ENCODE data around the gene RC3H2. TPM values are rescaled to one million over a fixed set of nuclear protein-coding genes. Genes with fewer than 3 reads are reported as not detected.

Gene RC3H2
- total and polyA plus RNA-seq, 2 of the 13 experiments (the other 11 are each of a cell fraction or from before 2014, with no cell fraction given), result 21.0 to 36.4 TPM

- TF ChIP-seq PAXIP1 (CRISPR knock-in tag; conservative IDR thresholded peaks at IDR 0.05) (peak; percentile 32; the same call in 1 of the 2 replicates), SATB2 (CRISPR knock-in tag; IDR thresholded peaks at IDR 0.05) (0 out of 2 replicates have a peak, but pooled peaks have one; percentile 48), ZBTB25 (CRISPR knock-in tag; IDR thresholded peaks at IDR 0.05) (0 out of 2 replicates have a peak, but pooled peaks have one; percentile 69), ZNF12 (CRISPR knock-in tag; IDR thresholded peaks at IDR 0.05) (no peak), SKIL (CRISPR knock-in tag; IDR thresholded peaks at IDR 0.05; ENCODE audit: borderline replicate concordance) (no peak), SIN3B (IDR thresholded peaks at IDR 0.05; ENCODE audit: low read length) (0 out of 2 replicates have a peak, but pooled peaks have one; percentile 25), CCDC6 (CRISPR knock-in tag; IDR thresholded peaks at IDR 0.05) (no peak), HBP1 (CRISPR knock-in tag; IDR thresholded peaks at IDR 0.05; ENCODE audit: low read depth) (no peak; the same call in 1 of the 2 replicates), KLF9 (CRISPR knock-in tag; IDR thresholded peaks at IDR 0.05; ENCODE audit: low read depth) (no peak), MYNN (CRISPR knock-in tag; IDR thresholded peaks at IDR 0.05; ENCODE audit: low read depth) (no peak), ZNF326 (CRISPR knock-in tag; IDR thresholded peaks at IDR 0.05; ENCODE audit: borderline replicate concordance) (no peak), HOXA3 (CRISPR knock-in tag; IDR thresholded peaks at IDR 0.05) (peak; percentile 77; the same call in 1 of the 2 replicates), U2AF1 (optimal IDR thresholded peaks at IDR 0.05; ENCODE audit: low read depth, low read length) (no peak), ZNF598 (CRISPR knock-in tag; IDR thresholded peaks at IDR 0.05; ENCODE audit: borderline replicate concordance) (0 out of 2 replicates have a peak, but pooled peaks have one; percentile 6), SP4 (CRISPR knock-in tag; IDR thresholded peaks at IDR 0.05) (peak; percentile 75), TBL1XR1 (IDR thresholded peaks at IDR 0.05; ENCODE audit: borderline replicate concordance, low read length, partially characterized antibody) (no peak), EED (CRISPR knock-in tag; IDR thresholded peaks at IDR 0.05) (no peak), DR1 (CRISPR knock-in tag; IDR thresholded peaks at IDR 0.05) (peak; percentile 82), FIP1L1 (IDR thresholded peaks at IDR 0.05; ENCODE audit: borderline replicate concordance, insufficient read depth, low read depth, low read length) (peak; percentile 68), SYNCRIP (IDR thresholded peaks at IDR 0.05; ENCODE audit: insufficient read depth, low read depth, low read length) (no peak), ZBTB7B (CRISPR knock-in tag; IDR thresholded peaks at IDR 0.05) (peak; percentile 39)
These were observed at the start of gene RC3H2 (continued) for GRCh38 chr9:122904823-122905710.
